HL-60 (cell line): ENCODE measurements around the gene TSEN34.

Experiments
- CTCF ChIP-seq: IDR thresholded peaks from one replicate; pipeline ENCODE4 v1.5.1; 2011; ENCODE audit warnings: low read length, control low read depth, inconsistent platforms; ENCODE audit not compliant: insufficient read depth
- GABPA ChIP-seq: IDR thresholded peaks from 2 replicates; pipeline ENCODE4 v1.6.1; 2012; ENCODE audit warnings: low read depth
- POLR2AphosphoS5 ChIP-seq: IDR thresholded peaks from 2 replicates; pipeline ENCODE4 v1.6.1; 2012; ENCODE audit warnings: low read depth
- REST ChIP-seq: IDR thresholded peaks from 2 replicates; pipeline ENCODE4 v1.6.1; 2012; ENCODE audit warnings: low read depth; ENCODE audit not compliant: insufficient replicate concordance
- SPI1 ChIP-seq: IDR thresholded peaks from 2 replicates; pipeline ENCODE4 v1.6.1; 2012; ENCODE audit warnings: low read depth, mild to moderate bottlenecking, borderline replicate concordance

GRCh38 chr19:54203151-54203611, 12.1 kb downstream of the TSEN34 start:
- no peak for TF ChIP-seq CTCF
- TF ChIP-seq REST = no peak
- TF ChIP-seq POLR2AphosphoS5 = no peak
- TF ChIP-seq GABPA = no peak
- no peak for TF ChIP-seq SPI1
